HEK293 (cell line): ENCODE measurements around the gene PGAP1.

Experiments
- CTCF ChIA-PET: fragments of 350-600 bp; formaldehyde crosslinking; extraction: SDS; loops from one replicate; lab custom pipeline; 2021; ENCODE audit warnings: antibody characterized with exemption; lab: Yijun Ruan, JAX
- POLR2A ChIA-PET: fragments of 300-600 bp; formaldehyde crosslinking; extraction: SDS; loops from one replicate; lab custom pipeline; 2020; ENCODE audit warnings: antibody characterized with exemption, inconsistent platforms; lab: Yijun Ruan, JAX
- H3K27ac ChIP-seq: fragments of 200-500 bp; sonication (Bioruptor generic); 2 replicates; pipeline ENCODE4 v1.5.1; 2014; ENCODE audit warnings: low read depth, low read length, control low read depth, inconsistent platforms; ENCODE audit errors: extremely low read depth
- H3K36me3 ChIP-seq, 2 experiments: fragments of 200-500 bp in 1 of 2; sonication (Bioruptor generic) in 1 of 2; 1 replicate in 1 of 2; 2 replicates in 1 of 2; pipeline ENCODE4 v1.5.1; 2014 to 2017; ENCODE audit warnings: inconsistent platforms in 2 of 2, low read length in 2 of 2; ENCODE audit not compliant: control insufficient read depth in 2 of 2, insufficient read depth in 1 of 2
- H3K4me1 ChIP-seq: fragments of 200-500 bp; sonication (Bioruptor generic); 2 replicates; pipeline ENCODE4 v1.5.1; 2014; ENCODE audit warnings: mild to moderate bottlenecking, low read length, inconsistent platforms; ENCODE audit not compliant: control insufficient read depth, insufficient read depth
- H3K4me3 ChIP-seq: 2 replicates; pipeline ENCODE4 v1.5.1; 2011; ENCODE audit warnings: low read depth, mild to moderate bottlenecking, control low read depth, low read length, moderate library complexity
- H3K9me3 ChIP-seq: fragments of 200-500 bp; sonication (Bioruptor generic); 2 replicates; pipeline ENCODE4 v1.5.1; 2014; ENCODE audit warnings: low read depth, low read length, inconsistent platforms; ENCODE audit not compliant: control insufficient read depth, insufficient read depth
- BCL6B ChIP-seq: fragments of 450-650 bp; formaldehyde crosslinking; IDR thresholded peaks from 2 replicates; pipeline ENCODE4 v1.5.1; 2017; ENCODE audit warnings: missing biosample characterization, missing genetic modification characterization
- HIC1 ChIP-seq: fragments of 450-650 bp; formaldehyde crosslinking; IDR thresholded peaks from 2 replicates; pipeline ENCODE4 v1.5.1; 2016; ENCODE audit warnings: missing biosample characterization, missing genetic modification characterization
- PRDM2 ChIP-seq: fragments of 450-650 bp; formaldehyde crosslinking; IDR thresholded peaks from 2 replicates; pipeline ENCODE4 v1.5.1; 2016; ENCODE audit warnings: missing biosample characterization, missing genetic modification characterization, borderline replicate concordance
- RBAK ChIP-seq: fragments of 450-650 bp; formaldehyde crosslinking; IDR thresholded peaks from 2 replicates; pipeline ENCODE4 v1.5.1; 2016; ENCODE audit warnings: missing biosample characterization, missing genetic modification characterization
- SCRT2 ChIP-seq: fragments of 450-650 bp; formaldehyde crosslinking; IDR thresholded peaks from 2 replicates; pipeline ENCODE4 v1.5.1; 2016; ENCODE audit warnings: missing biosample characterization, missing genetic modification characterization
- YY2 ChIP-seq: fragments of 450-650 bp; formaldehyde crosslinking; IDR thresholded peaks from 2 replicates; pipeline ENCODE4 v1.5.1; 2016; ENCODE audit warnings: missing biosample characterization, missing genetic modification characterization
- ZBTB6 ChIP-seq: fragments of 450-650 bp; formaldehyde crosslinking; IDR thresholded peaks from 2 replicates; pipeline ENCODE4 v1.5.1; 2017; ENCODE audit warnings: missing biosample characterization, missing genetic modification characterization
- ZIC2 ChIP-seq: fragments of 450-650 bp; formaldehyde crosslinking; IDR thresholded peaks from 2 replicates; pipeline ENCODE4 v1.5.1; 2016; ENCODE audit warnings: missing biosample characterization, missing genetic modification characterization
- ZNF248 ChIP-seq: fragments of 450-650 bp; formaldehyde crosslinking; IDR thresholded peaks from 2 replicates; pipeline ENCODE4 v1.5.1; 2017; ENCODE audit warnings: missing biosample characterization, missing genetic modification characterization
- ZNF274 ChIP-seq, 2 experiments: fragments of 200-500 bp in 1 of 2; fragments of 450-650 bp in 1 of 2; sonication (Bioruptor generic) in 1 of 2; formaldehyde crosslinking in 1 of 2; IDR thresholded peaks; 2 replicates each; pipeline versions ENCODE4 v1.5.1 to v1.6.1; 2014 to 2016; ENCODE audit warnings: borderline replicate concordance in 1 of 2, inconsistent platforms in 1 of 2, low read length in 1 of 2, missing biosample characterization in 1 of 2, missing genetic modification characterization in 1 of 2
- ZNF280D ChIP-seq: fragments of 450-650 bp; formaldehyde crosslinking; IDR thresholded peaks from 2 replicates; pipeline ENCODE4 v1.5.1; 2016; ENCODE audit warnings: missing biosample characterization, missing genetic modification characterization
- ZNF292 ChIP-seq: fragments of 450-650 bp; formaldehyde crosslinking; IDR thresholded peaks from 2 replicates; pipeline ENCODE4 v1.5.1; 2016; ENCODE audit warnings: low read depth, missing biosample characterization, missing genetic modification characterization, borderline replicate concordance
- ZNF311 ChIP-seq: fragments of 450-650 bp; formaldehyde crosslinking; IDR thresholded peaks from 2 replicates; pipeline ENCODE4 v1.5.1; 2017; ENCODE audit warnings: missing biosample characterization, missing genetic modification characterization, borderline replicate concordance
- ZNF37A ChIP-seq: fragments of 450-650 bp; IDR thresholded peaks from 2 replicates; pipeline ENCODE4 v1.5.1; 2018; ENCODE audit warnings: missing biosample characterization, missing genetic modification characterization
- ZNF529 ChIP-seq: fragments of 450-650 bp; formaldehyde crosslinking; IDR thresholded peaks from 2 replicates; pipeline ENCODE4 v1.5.1; 2017; ENCODE audit warnings: missing genetic modification characterization, missing biosample characterization; ENCODE audit not compliant: insufficient replicate concordance
- ZNF549 ChIP-seq: fragments of 450-650 bp; IDR thresholded peaks from 2 replicates; pipeline ENCODE4 v1.5.1; 2018; ENCODE audit warnings: missing biosample characterization, missing genetic modification characterization, mild to moderate bottlenecking, inconsistent platforms, moderate library complexity
- ZNF623 ChIP-seq: fragments of 450-650 bp; formaldehyde crosslinking; IDR thresholded peaks from 2 replicates; pipeline ENCODE4 v1.5.1; 2016; ENCODE audit warnings: missing biosample characterization, missing genetic modification characterization
- ZNF664 ChIP-seq: fragments of 450-650 bp; formaldehyde crosslinking; IDR thresholded peaks from 2 replicates; pipeline ENCODE4 v1.5.1; 2016; ENCODE audit warnings: missing biosample characterization, missing genetic modification characterization
- ZNF677 ChIP-seq: fragments of 450-650 bp; IDR thresholded peaks from 2 replicates; pipeline ENCODE4 v1.5.0; 2018; ENCODE audit warnings: missing biosample characterization, mild to moderate bottlenecking, missing genetic modification characterization, moderate library complexity
- ZNF747 ChIP-seq: fragments of 450-650 bp; formaldehyde crosslinking; IDR thresholded peaks from 2 replicates; pipeline ENCODE4 v1.5.1; 2016; ENCODE audit warnings: missing biosample characterization, missing genetic modification characterization
- ZNF785 ChIP-seq: fragments of 450-650 bp; formaldehyde crosslinking; IDR thresholded peaks from 2 replicates; pipeline ENCODE4 v1.5.1; 2016; ENCODE audit warnings: missing biosample characterization, missing genetic modification characterization

The PGAP1 gene

GRCh38 chr2:196939371-196939770, 12.9 kb upstream of the PGAP1 start:
- H3K4me1 ChIP-seq = peaks cover 3% of the 10 kb centered on the region; the same call in 1 of the 2 replicates
- H3K9me3 ChIP-seq = no peaks in the 10 kb centered on the region
- ChIA-PET POLR2A (interaction anchor here (1.0 kb wide), 1 partner anchor 140 kb away, joined by 3 read pairs; the partner anchor contains the start of gene GTF3C3), CTCF (interaction anchor here (0.5 kb wide), 1 partner anchor 641 kb away, joined by 3 read pairs; no protein-coding TSS in a partner anchor)
- H3K27ac ChIP-seq = no peak overlapping the region
- no peaks in the 10 kb centered on the region for H3K36me3 ChIP-seq
- TF ChIP-seq ZNF274 (IDR thresholded peaks at IDR 0.05; ENCODE audit: low read length) (no peak), ZNF274 (tag by site-specific recombination; IDR thresholded peaks at IDR 0.05; ENCODE audit: borderline replicate concordance) (no peak), ZNF747 (tag by site-specific recombination) (no peak), ZNF280D (tag by site-specific recombination) (no peak), ZNF248 (tag by site-specific recombination) (no peak), ZIC2 (no peak), ZNF311 (tag by site-specific recombination) (no peak), HIC1 (tag by site-specific recombination) (no peak), ZNF37A (tag by site-specific recombination) (no peak), ZNF292 (no peak), YY2 (tag by site-specific recombination) (no peak)
- no peak overlapping the region for H3K4me3 ChIP-seq

GRCh38 chr2:196935432-196935831, 8.9 kb upstream of the PGAP1 start:
- Histone ChIP-seq H3K27ac (no peak overlapping the region), H3K36me3 (no peaks in the 10 kb centered on the region), H3K4me1 (no peaks in the 10 kb centered on the region), H3K4me3 (no peak overlapping the region), H3K9me3 (no peaks in the 10 kb centered on the region)
- POLR2A ChIA-PET = no interaction called here
- CTCF ChIA-PET = interaction anchor here (0.5 kb wide), 1 partner anchor 329 kb away, joined by 3 read pairs; no protein-coding TSS in a partner anchor
- TF ChIP-seq SCRT2 (no peak), ZNF664 (tag by site-specific recombination) (no peak), ZBTB6 (tag by site-specific recombination) (no peak), ZNF677 (no peak), PRDM2 (tag by site-specific recombination) (no peak), ZNF623 (tag by site-specific recombination) (no peak), ZNF549 (tag by site-specific recombination) (no peak), ZNF785 (tag by site-specific recombination) (no peak), RBAK (no peak), BCL6B (tag by site-specific recombination) (no peak), ZNF529 (tag by site-specific recombination) (no peak), ZNF37A (tag by site-specific recombination) (no peak)
